Adrenal gland (tissue), 12 donors: ENCODE measurements around the gene CHRM5. TPM values are rescaled to one million over a fixed set of nuclear protein-coding genes. Genes with fewer than 3 reads are reported as not detected.
"Not testable (repeated sequence)": the region's sequence is repeated elsewhere in the genome, so short reads cannot be mapped to it uniquely, and the experiment has no call there.

Experiments
- DNase-seq, 7 donors: peaks; one replicate each; pipeline ENCODE4 v3.0.0-alpha.2; 2019 to 2020
- H3K27ac ChIP-seq, 5 donors: fragments of 200-600 bp; sonication (generic) in 4 of 5; 1 replicate in 3 of 5; 2 replicates in 2 of 5; pipeline versions ENCODE4 v1.5.1 to v1.8.0; 2016 to 2020; ENCODE audit warnings: mild to moderate bottlenecking in 1 of 5
- H3K27me3 ChIP-seq: fragments of 200-600 bp; 2 replicates; pipeline ENCODE4 v1.8.0; 2021
- H3K36me3 ChIP-seq, 2 donors: fragments of 200-600 bp; replicated peaks in 1 of 2; 1 replicate in 1 of 2; 2 replicates in 1 of 2; pipeline versions ENCODE4 v1.5.1 to v1.8.0; 2018 to 2022
- H3K4me1 ChIP-seq, 2 donors: fragments of 200-600 bp; replicated peaks in 1 of 2; 1 replicate in 1 of 2; 2 replicates in 1 of 2; pipeline versions ENCODE4 v1.5.1 to v1.8.0; 2018 to 2021
- H3K4me3 ChIP-seq, 4 donors: fragments of 200-600 bp; sonication (generic) in 3 of 4; one replicate each; pipeline ENCODE4 v1.5.1; 2016 to 2018
- H3K9me3 ChIP-seq, 3 donors: fragments of 200-600 bp; sonication (generic) in 1 of 3; replicated peaks in 1 of 3; 1 replicate in 2 of 3; 2 replicates in 1 of 3; pipeline versions ENCODE4 v1.5.1 to v1.8.0; 2016 to 2021
- POLR2A ChIP-seq, 2 donors: fragments of 450-650 bp; IDR thresholded peaks; one replicate each; pipeline ENCODE4 v1.6.1; 2017; ENCODE audit warnings: antibody characterized with exemption in 2 of 2, mild to moderate bottlenecking in 2 of 2, moderate library complexity in 1 of 2
- WGBS, 4 donors: extraction: QIAGEN DNeasy Blood & Tissue Kit in 2 of 4; methylation state at CpG; one replicate each; pipeline versions ENCODE4 v1.1.5 to v1.1.7; 2013 to 2017; 5-methylcytosine and 5-hydroxymethylcytosine counted together
- intact Hi-C, 2 donors: fragments of 100-400 bp; cut with DNase I; formaldehyde crosslinking; loops; one replicate each; pipeline versions ENCODE4 v1.14.1 to v1.15.0; 2022 to 2023
- polyA plus RNA-seq, 3 donors: library from polyadenylated mRNA; stranded (reverse); fragments of 200-250 nt in 2 of 3; fragments of 350-450 nt in 1 of 3; fragmentation: Illumina TruSeq in 1 of 3; extraction: RNeasy Lipid Tissue Mini Kit (QIAGEN cat#74804) in 1 of 3; gene quantifications; one replicate each; pipeline ENCODE4 v1.2.3, GENCODE V29; 2013 to 2014
- total RNA-seq, 9 donors: library from RNA; depleted of rRNA in 4 of 9; stranded (reverse); fragments of >200 nt in 4 of 9; fragments of 120-200 nt in 1 of 9; fragmentation: NEBNext Ultra II Directional in 1 of 9; extraction: Animal tissue kit (Norgen Biotek cat#: 25700) in 1 of 9; gene quantifications; one replicate each; pipeline versions ENCODE4 v1.1.0 to v1.2.4, GENCODE V29; 2013 to 2023
- TF ChIP-seq, protein P1 (sequence below), 6 experiments: fragments of 450-650 bp in 4 of 6; fragments of 200-600 bp in 2 of 6; sonication (generic) in 1 of 6; IDR thresholded peaks; 1 replicate in 5 of 6; 2 replicates in 1 of 6; pipeline versions ENCODE4 v1.5.1 to v1.8.0; 2016 to 2021; ENCODE audit warnings: antibody characterized with exemption in 6 of 6, mild to moderate bottlenecking in 2 of 6, moderate library complexity in 1 of 6
- donor health status: healthy with polysubstance abuse.
- donor health status: Bipolar disorder and iron deficiency.
- donor health status: DM: yes; HTN: yes; CAD: no.
- donor health status: DM: no; HTN: no; CAD: no.
- donor health status: DM: no; HTN: no; CAD: no.
- donor health status: DM: yes; HTN: yes; CAD: no.

The CHRM5 gene
- total and polyA plus RNA-seq, 12 donors: under 0.01 to 0.15 TPM; not detected in 10

DNA sequence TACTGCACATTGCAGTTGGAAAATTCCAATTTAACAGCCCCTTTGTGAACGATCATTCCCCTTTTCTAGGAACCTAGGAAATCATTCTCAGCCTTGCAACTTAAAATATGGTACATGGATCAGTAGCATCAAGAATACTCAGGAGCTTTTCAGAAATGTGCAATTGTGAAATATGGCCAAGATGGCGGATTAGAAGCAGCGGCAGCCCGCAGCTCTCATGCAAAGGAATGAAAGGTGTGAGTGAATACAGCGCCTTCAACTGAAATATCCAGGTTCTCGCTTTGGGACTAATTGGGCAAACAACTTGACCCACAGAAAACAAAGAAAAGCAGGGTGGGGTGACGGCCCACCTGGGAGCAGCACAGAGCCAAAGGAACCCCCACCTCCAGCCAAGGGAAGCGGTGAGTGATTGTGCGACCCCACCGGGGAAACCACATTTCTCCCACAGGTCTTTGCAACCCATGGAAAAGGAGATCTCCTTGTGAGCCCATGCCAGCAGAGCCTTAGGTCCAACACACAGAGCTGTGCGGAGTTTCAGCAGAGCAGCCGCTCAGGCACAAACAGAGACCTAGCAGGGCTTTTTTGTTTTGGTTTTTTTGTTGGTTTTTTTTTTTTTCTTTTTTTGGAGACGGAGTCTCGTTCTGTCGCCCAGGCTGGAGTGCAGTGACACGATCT, 78.3 kb downstream of the CHRM5 start:
- no peak for TF ChIP-seq POLR2A (IDR thresholded peaks at IDR 0.05)
- TF ChIP-seq, protein P1, sequence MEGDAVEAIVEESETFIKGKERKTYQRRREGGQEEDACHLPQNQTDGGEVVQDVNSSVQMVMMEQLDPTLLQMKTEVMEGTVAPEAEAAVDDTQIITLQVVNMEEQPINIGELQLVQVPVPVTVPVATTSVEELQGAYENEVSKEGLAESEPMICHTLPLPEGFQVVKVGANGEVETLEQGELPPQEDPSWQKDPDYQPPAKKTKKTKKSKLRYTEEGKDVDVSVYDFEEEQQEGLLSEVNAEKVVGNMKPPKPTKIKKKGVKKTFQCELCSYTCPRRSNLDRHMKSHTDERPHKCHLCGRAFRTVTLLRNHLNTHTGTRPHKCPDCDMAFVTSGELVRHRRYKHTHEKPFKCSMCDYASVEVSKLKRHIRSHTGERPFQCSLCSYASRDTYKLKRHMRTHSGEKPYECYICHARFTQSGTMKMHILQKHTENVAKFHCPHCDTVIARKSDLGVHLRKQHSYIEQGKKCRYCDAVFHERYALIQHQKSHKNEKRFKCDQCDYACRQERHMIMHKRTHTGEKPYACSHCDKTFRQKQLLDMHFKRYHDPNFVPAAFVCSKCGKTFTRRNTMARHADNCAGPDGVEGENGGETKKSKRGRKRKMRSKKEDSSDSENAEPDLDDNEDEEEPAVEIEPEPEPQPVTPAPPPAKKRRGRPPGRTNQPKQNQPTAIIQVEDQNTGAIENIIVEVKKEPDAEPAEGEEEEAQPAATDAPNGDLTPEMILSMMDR (IDR thresholded peaks at IDR 0.05): no peak
- no peaks in the 10 kb centered on the region for H3K27me3 ChIP-seq

DNA sequence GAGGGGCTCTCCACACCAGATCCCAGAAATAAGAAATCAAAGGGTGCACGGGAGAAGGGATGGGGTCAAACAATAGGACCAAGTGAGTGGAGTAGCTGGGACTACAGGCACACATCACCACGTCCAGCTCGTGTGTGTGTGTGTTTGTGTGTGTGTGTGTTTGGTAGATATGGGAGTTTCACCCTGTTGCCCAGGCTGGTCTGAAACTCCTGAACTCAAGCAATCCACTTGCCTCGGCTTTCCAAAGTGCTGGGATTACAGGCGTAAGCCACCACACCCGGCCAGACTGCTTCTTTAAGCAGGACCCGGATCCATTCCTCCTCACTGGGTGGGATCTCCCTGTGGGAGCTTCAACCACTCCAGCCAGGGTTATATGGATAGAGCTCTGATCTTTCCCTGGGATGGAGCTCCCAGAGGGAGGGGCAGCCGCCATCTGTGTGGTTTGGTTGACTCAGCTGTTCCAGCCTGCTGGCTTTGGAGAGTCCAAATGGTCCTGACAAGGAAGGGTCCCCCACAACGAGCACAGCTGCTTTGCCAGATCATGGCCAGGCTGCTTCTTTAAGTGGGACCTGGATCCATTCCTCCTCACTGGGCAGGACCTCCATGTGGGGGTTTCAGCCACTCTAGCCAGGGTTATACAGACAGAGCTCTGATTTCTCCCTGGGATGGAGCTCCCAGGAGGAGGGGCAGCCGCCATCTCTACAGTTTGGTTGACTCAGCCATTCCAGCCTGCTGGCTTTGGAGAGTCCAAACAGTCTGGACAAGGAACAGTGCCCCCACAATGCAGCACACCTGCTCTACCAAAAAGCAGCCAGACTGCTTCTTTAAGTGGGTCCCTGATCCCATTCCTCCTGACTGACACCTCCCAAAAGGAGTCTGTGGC, 79.8 kb downstream of the CHRM5 start:
- intact Hi-C loops: no loop called here

More for the DNA sequence above, 78.3 kb downstream of the CHRM5 start:
- WGBS, 4 donors: 89 to 93% (median 91%) methylated on average over 14 to 16 of the region's 16 CpGs
- Histone ChIP-seq H3K9me3 (peaks cover 0 to 6% (median 0%) of the 10 kb centered on the region in 3 donors), H3K4me3 (no peak overlapping the region), H3K27ac (no peak overlapping the region), H3K36me3 (no peaks in the 10 kb centered on the region), H3K4me1 (no peaks in the 10 kb centered on the region)
- no peak for DNase-seq
- intact Hi-C loops: no loop called here

DNA sequence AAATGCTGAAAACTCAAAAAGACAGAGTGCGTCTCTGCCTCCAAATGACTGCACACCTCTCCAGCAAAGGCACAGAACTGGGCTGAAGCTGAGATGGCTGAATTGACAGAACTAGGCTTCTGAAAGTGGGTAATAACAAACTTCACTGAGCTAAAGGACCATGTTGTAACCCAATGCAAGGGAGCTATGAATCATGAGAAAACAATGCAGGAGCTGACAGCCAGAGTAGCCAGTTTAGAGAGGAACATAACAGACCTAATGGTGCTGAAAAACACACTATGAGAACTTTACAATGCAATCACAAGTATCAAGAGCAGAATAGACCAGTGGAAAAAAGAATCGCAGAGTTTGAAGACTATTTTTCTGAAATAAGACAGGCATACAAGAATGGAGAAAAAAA, 80.8 kb downstream of the CHRM5 start:
- H3K4me1 ChIP-seq: no peaks in the 10 kb centered on the region

More for the DNA sequence above, 79.8 kb downstream of the CHRM5 start:
- DNase-seq: no peak
- no peaks in the 10 kb centered on the region for H3K36me3 ChIP-seq
- H3K4me1 ChIP-seq: no peaks in the 10 kb centered on the region
- TF ChIP-seq, protein P1 (IDR thresholded peaks at IDR 0.05): no peak
- no peak for TF ChIP-seq POLR2A (IDR thresholded peaks at IDR 0.05)
- no peaks in the 10 kb centered on the region for H3K27me3 ChIP-seq
- H3K4me3 ChIP-seq: no peak overlapping the region
- H3K27ac ChIP-seq: no peak overlapping the region
- H3K9me3 ChIP-seq: peaks cover 0 to 6% (median 0%) of the 10 kb centered on the region in 3 donors
- 58 to 91% (median 83%) methylated on average over 6 to 10 of the region's 10 CpGs for WGBS, 4 donors

DNA sequence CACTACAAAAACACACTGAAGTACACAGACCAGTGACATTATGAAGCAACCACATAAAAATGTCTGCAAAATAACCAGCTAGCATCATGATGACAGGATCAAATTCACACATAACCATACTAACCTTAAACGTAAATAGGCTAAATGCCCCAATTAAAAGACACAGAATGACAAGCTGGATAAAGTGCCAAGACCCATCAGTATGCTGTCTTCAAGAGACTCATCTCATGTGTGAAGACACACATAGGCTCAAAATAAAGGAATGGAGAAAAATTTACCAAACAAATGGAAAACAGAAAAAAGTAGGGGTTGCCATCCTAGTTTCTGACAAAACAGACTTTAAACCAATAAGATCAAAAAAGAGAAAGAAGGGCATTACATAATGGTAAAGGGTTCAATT, 82.1 kb downstream of the CHRM5 start:
- DNase-seq, H3K4me1 ChIP-seq, H3K4me3 ChIP-seq, H3K36me3 ChIP-seq, H3K27me3 ChIP-seq, intact Hi-C loops, H3K9me3 ChIP-seq, H3K27ac ChIP-seq: not testable (repeated sequence)
- 35 to 75% (median 66%) methylated on average over 1 of the region's 1 CpG for WGBS, 4 donors

More for the DNA sequence above, 80.8 kb downstream of the CHRM5 start:
- Histone ChIP-seq H3K27me3 (no peaks in the 10 kb centered on the region), H3K27ac (no peak overlapping the region), H3K9me3 (peaks cover 0 to 6% (median 0%) of the 10 kb centered on the region in 3 donors), H3K36me3 (no peaks in the 10 kb centered on the region), H3K4me3 (no peak overlapping the region)
- intact Hi-C loops: no loop called here
- WGBS, 4 donors: 88 to 95% (median 94%) methylated on average over 2 of the region's 2 CpGs
- TF ChIP-seq, protein P1 (IDR thresholded peaks at IDR 0.05): no peak
- no peak for TF ChIP-seq POLR2A (IDR thresholded peaks at IDR 0.05)
- no peak for DNase-seq
